Thyroid gland (tissue), 4 donors: Measurements from ENCODE around the gene TXLNB.

ENCODE experiments used
- POLR2A ChIP-seq, 2 donors: fragments of 450-650 bp; IDR thresholded peaks; one replicate each; pipeline ENCODE4 v1.6.1; 2017; ENCODE audit warnings: antibody characterized with exemption in 2 of 2, mild to moderate bottlenecking in 2 of 2, moderate library complexity in 1 of 2
- TF ChIP-seq, protein P1 (sequence below), 6 experiments: fragments of 200-600 bp in 3 of 6; fragments of 450-650 bp in 3 of 6; sonication (generic) in 3 of 6; IDR thresholded peaks; one replicate each; pipeline ENCODE4 v1.5.1; 2016 to 2019; ENCODE audit warnings: antibody characterized with exemption in 6 of 6, mild to moderate bottlenecking in 2 of 6, inconsistent platforms in 1 of 6, moderate library complexity in 1 of 6

DNA sequence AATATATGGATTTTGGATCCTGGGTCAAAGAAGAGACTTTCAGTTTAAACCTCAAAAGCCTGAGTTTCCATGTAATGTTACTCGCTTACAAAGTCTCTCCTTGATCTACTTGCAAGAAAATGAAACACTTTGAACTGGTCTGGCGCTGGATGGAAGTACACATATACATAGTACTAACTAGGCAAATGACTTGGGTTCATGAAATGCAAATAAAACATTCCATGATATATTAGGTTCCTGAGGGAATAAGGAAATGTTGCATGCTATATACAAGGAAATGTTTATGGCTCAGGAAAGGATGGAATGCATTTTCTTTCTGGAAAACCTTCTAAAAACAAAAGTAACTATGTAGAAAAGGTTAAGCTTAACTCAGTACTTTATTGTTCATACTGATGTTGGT lies 11.4 kb upstream of the TXLNB start:
- TF ChIP-seq, protein P1, sequence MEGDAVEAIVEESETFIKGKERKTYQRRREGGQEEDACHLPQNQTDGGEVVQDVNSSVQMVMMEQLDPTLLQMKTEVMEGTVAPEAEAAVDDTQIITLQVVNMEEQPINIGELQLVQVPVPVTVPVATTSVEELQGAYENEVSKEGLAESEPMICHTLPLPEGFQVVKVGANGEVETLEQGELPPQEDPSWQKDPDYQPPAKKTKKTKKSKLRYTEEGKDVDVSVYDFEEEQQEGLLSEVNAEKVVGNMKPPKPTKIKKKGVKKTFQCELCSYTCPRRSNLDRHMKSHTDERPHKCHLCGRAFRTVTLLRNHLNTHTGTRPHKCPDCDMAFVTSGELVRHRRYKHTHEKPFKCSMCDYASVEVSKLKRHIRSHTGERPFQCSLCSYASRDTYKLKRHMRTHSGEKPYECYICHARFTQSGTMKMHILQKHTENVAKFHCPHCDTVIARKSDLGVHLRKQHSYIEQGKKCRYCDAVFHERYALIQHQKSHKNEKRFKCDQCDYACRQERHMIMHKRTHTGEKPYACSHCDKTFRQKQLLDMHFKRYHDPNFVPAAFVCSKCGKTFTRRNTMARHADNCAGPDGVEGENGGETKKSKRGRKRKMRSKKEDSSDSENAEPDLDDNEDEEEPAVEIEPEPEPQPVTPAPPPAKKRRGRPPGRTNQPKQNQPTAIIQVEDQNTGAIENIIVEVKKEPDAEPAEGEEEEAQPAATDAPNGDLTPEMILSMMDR (IDR thresholded peaks at IDR 0.05), result no peak
- no peak for TF ChIP-seq POLR2A (IDR thresholded peaks at IDR 0.05)
